HG02840 (cell line): ENCODE data around the gene HKDC1.

Experiments used
- ATAC-seq: cut with Tn5 transposase; IDR thresholded peaks from one replicate; pipeline ENCODE4 v1.9.1; 2021; ENCODE audit warnings: mild to moderate bottlenecking, moderate library complexity, moderate number of reproducible peaks; ENCODE audit not compliant: unreplicated experiment, low FRiP score

The HKDC1 gene

DNA sequence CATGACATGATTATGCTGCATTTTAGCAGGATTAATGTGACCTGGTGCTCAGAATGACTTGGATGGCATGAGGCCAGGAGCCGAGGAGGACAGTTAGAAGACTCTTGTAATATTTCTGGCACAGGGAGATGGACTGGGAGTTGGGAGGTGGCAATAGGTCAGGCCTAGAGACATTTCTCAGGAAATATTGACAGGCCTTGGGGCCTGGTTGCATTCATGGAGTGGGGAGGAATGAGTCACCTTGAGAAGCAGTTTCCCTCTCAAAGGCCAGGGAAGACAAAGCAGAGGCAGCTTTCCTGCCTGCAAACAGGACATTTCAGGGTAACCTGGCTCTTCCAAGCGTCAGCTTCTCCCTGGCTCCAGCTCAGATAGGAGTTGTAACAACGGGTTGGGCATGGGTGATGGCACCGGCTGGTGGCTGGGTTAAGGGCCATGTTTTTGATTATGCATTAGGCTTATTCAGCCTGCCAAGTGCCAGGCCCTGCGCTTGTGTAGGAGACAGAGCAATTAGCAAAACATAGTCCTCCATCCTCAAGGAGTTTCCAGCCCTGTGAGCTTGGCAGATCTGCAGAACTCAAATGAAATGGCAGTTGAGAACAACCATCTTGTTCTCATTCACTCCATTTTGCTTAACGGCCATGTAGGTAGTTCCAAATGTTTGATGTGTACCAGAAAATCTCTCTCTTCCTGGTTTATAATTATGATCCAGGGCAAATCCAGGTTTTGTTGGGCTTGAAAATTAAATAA, 96.4 kb downstream of the HKDC1 start:
- no peak for ATAC-seq
